Measurements from ENCODE around the gene UXS1.

UXS1 gene

DNA sequence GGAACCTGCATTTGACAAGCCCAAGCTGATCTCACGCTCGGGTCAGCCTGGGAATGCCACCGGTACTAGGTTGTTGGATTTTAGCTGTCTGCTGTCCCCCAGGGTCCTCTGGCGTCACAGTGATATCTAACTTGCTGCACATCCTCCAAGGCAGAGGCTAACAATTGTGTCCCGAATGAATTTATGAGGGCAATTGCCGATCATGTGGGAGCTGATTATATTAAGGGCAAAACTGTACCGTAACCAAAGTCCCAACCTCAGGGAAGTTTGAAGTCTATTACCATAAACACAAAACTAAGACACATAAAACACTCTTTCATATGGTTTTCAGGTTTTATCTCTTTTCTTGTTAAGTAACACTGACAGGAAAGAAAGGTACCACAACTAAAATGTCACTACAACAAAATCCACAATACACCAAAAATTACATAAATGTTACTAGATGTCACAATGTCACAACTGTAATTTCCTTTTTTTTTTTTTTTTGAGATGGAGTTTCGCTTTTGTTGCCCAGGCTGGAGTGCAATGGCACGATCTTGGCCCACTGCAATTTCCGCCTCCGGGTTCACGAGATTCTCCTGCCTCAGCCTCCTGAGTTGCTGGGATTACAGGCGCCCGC, 6.7 kb downstream of the UXS1 start:
- DNase-seq: no peak

DNA sequence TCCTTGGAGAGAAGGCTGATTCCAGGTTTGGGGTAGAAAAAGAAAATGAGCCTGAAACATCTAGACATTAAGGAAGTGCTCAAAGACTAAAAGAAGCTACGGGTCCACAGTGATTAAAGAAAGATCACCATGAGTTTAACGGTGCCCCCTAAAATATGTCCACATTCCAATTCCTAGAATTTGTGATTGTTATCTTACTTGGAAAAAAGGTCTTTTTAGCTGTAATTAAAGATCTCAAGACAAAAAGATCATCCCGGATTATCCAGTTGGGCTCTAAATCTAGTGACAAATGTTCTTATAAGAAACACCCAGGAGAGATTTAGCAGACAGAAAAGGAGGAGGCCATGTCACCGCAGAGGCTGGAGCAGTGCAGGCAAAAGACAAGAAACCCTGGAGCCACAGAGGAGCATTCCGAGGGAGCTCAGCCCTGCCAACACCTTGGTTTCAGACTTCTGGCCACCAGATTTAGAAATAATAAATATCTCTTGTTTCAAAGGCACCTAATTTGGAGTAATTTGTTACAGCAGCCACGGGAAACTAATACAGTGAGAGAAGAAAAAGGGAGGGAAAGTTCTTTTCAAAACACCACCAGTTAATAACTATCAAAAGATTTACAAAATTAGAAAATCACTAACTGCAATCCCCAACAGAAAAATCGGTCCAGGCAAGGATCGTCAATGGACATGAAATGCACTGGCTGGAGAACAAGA, 8.5 kb downstream of the UXS1 start:
- DNase-seq: no peak

DNA sequence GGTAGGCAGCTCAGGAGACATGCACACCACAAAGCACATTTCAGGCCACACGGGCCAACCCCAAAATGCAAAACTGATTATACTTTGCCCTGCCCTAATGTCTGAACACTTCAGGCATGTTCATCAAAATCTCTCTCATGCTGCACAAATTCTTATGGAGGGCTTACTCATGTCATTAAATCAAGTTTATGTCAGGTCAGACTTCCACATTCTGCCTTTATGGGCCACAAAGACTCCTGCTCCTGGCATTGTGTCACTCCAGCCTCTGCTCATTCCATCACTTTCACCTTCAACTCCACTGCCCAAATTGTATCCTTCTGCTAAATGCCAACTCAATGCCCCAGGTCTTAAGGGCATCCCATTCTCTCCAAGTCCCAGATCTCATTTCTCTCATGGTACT, 9.2 kb downstream of the UXS1 start:
- DNase-seq: no peak

DNA sequence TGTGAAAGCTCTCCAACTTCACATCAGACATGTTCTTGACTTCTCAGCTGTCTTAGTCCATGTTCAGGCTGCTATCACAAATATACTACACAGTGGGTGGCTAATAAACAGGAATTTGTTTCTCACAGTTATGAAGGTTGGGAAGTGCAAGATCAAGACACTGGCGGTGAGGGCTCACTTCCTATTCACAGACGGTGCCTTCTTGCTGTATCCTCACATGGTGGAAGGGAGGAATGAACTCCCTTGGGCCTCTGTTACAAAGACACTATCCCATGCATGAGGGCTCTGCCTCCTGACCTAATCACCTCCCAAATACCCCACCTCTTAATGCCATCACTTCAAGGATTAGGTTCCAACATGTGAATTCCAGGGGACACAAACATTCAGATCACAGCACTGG, 9.7 kb downstream of the UXS1 start:
- DNase-seq: no peak

DNA sequence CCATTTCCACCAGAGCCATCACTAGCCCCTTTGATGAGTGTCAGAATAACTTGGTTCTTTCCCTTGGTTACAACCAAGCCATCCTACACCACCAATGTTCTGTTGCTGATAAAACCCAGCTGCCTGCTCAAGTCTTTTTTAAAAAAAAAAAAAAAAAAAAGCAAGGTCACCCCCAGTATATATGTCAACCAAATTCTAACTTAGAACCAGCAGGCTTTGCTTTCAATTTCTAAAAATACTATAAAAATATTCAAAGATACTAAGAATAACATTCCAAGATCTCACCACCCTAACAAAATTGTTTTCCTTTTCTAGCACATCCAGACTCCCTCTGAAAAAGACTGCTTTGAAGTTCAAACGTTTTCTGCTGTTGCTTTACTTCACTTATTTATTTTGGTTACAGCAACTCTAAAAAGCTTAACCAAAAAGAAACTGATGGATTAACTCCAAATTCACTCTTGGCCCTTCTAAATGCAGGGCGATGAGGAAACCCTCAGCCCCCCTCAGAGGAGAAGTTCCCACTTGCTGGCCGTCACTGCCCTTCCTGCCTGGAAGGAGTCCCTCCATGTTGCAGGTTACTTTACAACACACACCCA, 10.9 kb downstream of the UXS1 start:
- DNase-seq: no peak

DNA sequence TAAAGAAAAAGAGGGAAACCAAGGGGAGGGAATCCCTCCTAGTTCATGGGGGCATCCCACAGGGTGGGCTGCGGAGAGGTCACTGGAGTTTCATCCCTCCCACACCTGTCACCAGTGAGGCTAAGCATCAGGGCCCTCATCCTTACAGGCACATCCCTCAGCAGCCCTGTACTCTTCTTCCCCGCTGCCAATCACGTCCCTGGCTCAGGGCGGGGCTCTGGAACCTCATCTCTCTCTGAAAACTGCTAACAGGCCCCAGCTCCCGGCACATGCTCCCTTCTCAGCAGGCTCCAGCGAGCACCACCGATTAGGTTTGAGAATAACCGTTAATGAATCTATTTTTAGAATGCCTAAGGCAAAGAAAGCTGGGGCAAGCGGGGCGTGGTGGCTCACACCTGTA, 13.0 kb downstream of the UXS1 start:
- no peak for DNase-seq

DNA sequence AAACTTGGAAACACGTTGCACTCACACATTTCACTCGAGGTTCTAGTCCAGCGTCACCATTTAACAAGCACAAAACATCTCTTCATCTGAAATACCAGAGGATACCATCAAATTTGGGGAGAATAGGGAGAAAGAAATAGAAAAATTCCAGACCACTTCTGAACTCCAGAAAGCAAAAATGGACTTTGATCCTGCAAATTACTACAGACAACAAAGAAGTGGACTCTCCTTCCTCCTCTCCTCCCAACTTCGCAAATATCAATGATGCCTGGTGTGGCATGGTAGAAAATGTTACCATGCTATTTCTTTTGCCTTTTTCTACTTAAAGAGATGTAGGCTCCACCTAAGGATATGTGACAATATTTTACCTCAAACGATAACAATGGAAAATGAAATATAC, 13.5 kb downstream of the UXS1 start:
- DNase-seq: no peak

DNA sequence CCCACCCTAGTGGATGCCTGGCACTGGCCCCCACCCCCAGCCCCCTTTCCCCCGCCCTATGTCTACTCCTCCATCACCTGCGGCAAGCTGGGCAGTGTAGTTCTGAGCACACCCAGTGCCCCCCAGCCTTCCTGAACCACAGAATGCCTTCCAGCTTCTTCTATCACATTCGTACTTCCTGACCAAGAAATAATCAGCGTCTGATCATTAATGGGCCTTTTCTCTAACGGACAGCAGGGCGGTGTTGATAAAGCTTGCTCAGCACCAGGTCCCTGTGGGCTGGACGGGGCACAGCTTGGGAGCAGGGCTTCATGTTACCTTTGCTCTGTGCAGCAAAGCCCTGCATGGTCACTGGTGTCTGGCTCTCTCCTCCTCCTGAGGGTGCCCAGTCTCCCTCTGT, 15.4 kb downstream of the UXS1 start:
- no peak for DNase-seq

DNA sequence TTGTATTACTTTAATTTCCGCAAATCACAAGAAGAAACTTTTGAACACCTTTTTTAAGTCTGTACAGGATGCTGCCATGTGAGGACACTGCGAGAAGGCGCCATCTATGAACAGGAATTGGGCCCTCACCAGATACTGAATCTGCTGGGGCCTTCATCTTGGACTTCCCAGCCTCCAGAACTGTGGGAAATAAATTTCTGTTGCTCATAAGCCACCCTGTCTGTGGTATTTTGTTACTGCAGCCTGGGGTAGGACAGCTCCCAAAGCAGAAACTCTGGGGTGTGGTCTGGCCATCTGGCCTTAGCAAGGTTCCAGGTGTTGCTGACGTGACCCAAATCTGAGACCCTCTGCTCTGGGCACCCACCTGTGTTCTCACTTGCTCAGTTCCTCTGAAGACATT, 16.5 kb downstream of the UXS1 start:
- no peak for DNase-seq

DNA sequence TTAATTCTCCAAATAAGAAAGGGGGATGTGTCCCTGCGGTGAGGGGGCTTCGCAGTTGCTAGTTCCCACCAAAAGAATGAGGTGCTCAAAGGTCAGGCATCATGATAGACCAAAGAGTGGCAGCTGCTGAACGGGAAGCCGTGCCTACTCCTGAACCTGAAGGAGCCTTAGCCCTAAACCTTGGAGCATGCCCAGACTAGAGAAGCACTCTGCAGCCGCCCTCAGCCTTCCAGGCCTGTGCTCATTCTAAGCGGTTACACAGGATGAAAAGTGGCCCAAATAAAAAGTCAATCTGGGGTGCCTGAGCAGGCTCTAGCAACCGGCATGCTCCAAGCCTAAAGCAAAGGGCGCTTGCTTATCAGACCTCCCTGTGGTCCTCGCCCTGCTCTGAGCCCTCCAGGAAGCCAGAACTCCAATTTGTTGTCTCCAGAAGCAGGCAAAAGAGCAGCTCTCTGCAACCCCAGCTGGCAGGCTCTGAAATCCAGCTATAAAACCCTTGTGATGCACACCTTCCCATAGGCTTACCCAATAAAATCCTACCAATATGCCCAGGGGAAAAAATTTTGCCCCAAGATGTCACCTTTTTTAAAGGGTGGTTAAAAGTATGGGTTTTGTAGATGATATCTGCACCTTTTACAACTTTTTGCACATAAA, 17.5 kb downstream of the UXS1 start:
- DNase-seq: no peak

DNA sequence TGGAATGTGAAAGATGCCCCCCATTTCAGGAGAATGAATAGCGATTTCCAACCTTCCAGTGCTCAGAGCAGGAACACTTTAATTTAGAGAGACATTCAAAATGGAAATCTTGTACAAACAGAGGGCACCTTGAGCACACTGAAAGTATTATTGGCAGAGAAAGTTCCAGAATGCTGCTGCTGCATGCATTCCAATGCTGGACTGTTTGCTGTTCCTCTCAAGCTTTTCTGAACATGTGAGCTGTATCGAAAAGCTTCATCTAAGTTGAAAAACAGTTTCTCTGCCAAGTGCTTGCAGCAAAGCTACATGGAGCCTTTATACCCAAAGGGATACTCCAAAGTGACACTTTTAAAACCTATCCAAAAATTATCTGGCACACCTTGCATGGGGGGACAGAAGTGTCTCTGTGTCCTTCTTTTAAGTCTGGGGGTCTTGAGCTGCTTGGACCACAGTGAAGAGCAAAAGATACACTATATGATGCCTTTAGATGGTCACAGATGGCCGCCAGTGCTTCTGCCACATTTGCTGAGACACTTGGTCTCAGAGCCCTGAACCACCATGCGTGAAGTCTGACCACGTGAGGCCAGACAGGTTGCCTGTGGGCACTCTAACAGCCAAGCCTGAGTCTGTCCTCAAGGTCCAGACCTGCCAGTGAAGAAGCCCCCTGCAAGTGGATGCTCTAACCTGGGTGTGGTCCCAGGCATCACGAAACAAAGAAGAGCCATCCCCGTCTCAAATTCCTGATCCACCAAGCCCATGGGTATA, 18.8 kb downstream of the UXS1 start:
- no peak for DNase-seq

DNA sequence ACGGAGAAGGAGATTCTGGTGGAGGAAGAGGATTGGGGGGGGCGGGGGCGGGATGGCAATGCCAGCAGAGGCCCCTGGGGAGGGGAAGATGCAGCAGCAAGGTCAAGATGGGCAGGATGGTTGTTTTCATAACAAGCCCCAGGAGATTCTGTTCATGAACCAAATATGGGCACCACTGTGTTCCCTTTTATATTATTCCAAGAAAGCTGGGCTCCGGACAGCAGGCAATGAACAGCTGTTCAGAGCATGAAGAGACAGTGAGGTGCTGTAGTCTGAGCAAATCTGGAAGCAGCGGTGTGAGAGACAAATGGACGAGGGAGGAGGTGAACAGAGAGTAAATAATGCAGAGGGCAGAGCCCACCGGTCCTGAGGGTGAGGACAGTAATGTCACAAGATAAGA, 20.0 kb downstream of the UXS1 start:
- DNase-seq: no peak

DNA sequence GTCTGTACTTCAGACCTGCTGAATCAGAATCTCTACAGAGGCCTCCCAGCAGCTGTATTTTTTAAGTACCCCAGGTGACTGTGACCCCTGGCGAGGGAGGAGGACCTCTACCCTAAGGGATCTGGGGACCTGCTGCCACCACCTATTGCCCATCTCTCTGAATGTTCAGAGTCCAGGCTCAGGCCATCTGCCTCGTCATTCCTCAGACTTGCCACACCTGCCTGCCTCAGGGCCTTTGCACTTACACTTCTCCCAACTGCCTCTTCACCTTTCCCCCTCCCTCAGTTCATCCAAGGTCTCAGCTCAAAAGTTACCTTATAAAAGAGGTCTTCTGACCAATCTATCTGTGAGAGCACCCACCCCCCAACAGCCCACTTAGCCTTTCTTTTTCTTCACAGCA, 21.5 kb downstream of the UXS1 start:
- no peak for DNase-seq

DNA sequence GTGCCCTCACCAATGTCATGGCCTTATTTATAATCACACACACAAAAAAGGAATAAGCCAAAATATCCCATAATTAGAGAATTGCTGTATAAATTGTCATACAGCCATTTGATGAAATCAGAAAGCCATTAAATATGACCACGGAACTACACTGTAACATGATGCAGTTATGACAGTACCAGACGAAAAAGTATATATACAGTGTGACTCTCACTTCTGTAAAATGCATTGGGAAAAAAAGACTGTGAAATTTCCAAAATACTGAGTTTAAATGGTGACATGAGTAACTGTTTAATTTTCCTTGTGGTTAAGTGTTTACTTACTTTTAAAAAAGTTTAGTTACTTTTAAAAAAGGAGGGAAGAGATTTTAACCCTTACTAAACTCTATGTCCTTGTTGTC, 25.4 kb downstream of the UXS1 start:
- DNase-seq: no peak

DNA sequence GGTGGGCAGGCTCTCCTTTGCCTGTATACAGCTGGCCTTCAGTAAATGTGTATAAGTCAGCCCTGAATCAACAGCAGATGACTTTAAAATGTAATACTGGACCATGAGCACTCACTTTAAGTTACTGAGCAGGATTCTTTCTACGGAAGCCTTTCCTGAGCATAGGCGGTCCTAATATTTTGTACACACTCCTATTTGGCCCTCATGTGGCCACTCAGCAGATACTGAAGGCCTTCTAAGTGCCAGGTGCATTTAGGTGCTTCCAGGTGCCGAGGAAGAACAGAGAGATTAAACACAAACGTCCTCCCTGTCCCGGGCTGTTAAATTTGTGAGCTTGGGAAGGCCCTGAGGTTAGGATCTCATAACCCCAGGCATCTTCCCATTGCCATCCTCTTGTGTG, 27.0 kb downstream of the UXS1 start:
- DNase-seq: no peak

DNA sequence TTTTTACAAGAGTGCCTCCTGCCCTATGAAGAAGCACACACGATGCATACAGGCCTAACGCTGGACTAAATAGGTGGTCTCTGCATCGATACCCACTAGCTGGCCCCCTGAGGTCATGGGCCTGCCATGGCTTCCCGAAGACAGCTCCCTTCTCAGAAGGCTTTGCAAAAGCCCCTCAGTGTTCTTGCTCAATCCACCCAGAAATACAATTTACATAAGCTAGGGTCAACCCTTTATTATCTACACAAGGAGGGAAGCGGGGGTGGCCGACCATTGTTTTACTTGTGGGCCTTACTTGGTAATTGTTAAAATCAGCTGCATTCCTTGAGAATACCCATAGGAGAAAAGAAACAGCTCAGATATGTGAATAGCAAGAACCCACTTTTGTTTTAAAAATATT, 28.5 kb downstream of the UXS1 start:
- DNase-seq: no peak

DNA sequence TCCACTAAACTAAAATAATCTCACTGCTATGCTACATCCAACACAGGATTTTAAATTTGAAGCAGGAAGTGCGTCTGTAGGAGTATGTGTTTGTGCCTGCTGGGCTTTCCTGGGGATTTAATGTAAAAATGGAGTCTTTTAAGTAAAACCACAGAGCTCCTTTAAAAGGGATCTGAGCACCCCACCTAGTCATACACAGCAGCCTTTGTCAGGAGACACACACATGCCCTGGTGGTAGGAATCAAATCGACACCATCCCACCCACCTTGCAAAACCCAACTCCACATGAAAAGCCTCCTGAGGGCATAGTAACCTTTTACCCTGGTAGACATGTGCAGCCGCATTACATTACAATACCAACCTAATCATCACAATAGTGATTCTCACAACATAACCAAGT, 29.1 kb downstream of the UXS1 start:
- DNase-seq: no peak

DNA sequence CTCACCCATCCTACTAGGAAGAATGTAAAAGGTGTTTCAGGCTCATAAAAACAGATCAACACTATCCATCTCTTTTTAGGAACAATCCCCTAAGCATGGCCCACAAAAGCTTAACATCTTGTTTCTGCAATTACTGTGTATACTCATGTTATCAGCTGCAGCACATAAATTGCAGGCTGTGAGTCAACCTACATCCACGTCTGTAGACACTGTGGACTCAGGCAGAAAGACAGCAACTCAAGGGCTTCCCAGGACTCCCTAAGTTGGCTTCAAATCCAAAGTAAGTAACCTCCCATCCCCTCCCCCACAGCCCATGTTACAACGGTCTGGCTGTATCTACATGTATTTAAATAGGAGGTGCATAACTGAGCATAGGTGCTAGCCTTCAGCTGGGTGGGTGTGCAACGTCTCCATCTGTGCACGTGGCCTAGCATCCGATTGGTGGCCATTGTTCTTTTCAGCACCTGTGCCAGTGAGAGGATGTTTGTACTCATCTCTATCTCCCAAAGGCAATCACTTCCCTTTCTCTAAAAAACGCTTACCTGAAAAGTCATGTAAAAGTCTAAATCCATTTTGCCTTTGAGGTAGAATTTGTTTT, 30.1 kb downstream of the UXS1 start:
- DNase-seq: no peak

DNA sequence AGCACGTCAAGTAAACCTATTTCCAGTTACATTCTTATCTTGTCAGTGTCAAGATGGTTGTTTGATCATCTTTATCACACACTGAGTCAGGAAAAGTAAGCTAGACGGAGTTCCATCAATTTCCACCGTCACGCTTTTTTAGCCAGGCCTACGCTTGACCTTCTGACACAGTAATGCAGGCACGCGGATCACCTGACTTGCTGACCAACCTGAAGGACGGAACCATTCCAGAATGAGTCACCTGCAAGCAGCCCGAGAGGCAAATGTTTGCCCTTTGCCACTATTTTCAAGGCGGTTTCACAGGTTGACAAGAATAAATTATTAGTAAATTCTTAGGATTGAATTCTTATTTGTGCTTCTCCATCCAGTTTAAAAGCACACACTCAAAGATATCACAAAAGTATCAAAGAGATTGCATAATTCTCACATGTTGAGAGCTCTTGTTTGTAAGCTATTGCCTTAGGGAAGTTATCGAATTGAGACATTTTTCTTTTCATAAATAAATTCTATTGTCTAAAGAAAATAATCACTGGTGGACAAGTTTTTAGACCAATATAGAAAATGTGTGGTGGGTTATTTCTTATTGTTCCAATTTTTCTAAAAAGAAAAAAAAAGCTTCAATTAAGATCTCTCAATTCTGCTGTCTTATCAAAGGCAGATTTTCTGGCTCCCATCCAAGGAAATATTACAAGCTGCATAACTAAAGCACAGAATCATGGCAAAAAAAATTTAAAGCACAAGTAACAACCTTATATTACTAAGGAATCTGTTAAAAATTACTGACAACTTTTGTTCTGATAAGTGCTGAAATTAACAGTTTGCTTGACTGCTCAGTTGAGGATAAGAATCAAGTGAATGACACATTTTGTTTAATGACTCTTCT, 31.9 kb downstream of the UXS1 start:
- DNase-seq: no peak

DNA sequence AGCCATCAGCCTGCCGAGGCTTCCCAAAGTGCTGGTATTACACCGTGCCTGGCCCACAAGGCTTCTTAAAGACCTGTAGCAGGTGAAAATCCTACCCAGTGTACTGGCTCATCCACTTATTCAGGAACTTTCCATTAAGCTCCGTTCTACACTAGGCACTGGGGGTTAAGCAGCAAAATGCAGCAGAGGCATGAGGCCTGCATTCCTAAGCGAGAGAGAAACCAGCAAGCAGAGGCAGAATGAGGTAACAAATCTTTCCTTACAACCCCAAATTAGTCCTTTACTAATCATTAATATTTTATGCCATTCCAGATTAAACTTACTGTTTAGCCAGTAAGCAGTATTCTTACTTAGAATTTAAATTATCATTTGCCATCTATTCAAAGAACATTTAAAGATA, 32.8 kb downstream of the UXS1 start:
- DNase-seq: no peak

DNA sequence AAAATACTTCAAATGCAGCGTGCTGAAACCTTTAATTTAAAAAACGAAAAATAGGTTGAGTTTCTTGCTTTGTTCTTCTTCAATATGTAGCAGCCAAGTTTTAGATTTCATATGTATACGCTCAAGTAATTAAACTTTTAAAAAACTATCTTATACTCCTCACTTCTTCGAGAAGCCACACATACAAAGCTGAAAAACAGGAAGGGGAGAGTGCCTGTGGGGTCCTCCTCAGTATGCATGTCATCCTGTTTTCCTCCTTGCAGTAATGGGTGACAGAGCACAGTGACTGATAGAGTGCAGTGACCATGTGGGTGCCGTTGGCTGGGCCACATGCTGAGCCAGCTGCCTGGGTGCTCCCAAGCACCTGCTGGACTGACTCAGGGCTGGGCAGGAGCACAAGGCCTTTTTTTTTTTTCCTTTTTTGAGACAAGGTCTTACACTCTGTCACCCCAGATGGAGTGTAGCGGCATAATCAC, 33.3 kb downstream of the UXS1 start:
- DNase-seq: no peak

All from stimulated activated CD4-positive, alpha-beta T cell treated with anti-CD3 and anti-CD28 coated beads, Interleukin-12 subunit alpha, Interleukin-12 subunit beta, amount 100 ng/mL, for 4 hours (primary cell).